ENCODE data around the gene CLEC2L.

The CLEC2L gene

DNA sequence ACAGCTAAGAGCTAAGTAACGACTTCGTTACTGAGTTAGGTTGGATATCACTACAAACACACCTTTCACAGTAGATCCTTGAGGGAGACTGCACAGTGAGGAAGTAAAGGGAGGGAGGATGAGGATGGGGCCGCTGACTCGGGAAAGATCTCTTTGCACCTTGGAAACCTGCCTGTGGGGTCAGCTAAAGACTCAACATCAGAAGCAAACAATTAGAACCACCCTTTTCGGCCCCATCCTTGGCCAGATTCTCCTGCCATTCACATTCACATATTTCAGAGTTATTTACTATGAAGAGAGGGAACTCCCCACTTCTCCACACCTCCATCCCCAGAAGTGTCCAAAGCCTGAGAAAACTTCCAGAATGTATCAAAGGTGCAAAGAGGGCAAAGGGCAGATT is 47.1 kb downstream of the CLEC2L start:
- H4K20me1 ChIP-seq (ENCODE audit: insufficient read depth), result no peaks in the 10 kb centered on the region
- no peaks in the 10 kb centered on the region for H3K4me1 ChIP-seq (ENCODE audit: low read depth, poor library complexity, severe bottlenecking)
- H2AFZ ChIP-seq (ENCODE audit: low read depth), result no peak overlapping the region
- H3K9ac ChIP-seq, result no peak overlapping the region
- no peak overlapping the region for H3K4me2 ChIP-seq
- H3K27me3 ChIP-seq (ENCODE audit: insufficient read depth, low read depth), result no peaks in the 10 kb centered on the region
- no peak overlapping the region for H3K4me3 ChIP-seq (IDR thresholded peaks at IDR 0.05; ENCODE audit: insufficient read depth, low read depth, low read length)
- no peak overlapping the region for H3K27ac ChIP-seq
- TF ChIP-seq CTCF (conservative IDR thresholded peaks at IDR 0.05; ENCODE audit: low read depth, low read length), result no peak
- no peaks in the 10 kb centered on the region for H3K79me2 ChIP-seq (ENCODE audit: insufficient read depth, low read depth)
- no peaks in the 10 kb centered on the region; the same call in 1 of the 2 replicates for H3K36me3 ChIP-seq (ENCODE audit: insufficient read depth)

DNA sequence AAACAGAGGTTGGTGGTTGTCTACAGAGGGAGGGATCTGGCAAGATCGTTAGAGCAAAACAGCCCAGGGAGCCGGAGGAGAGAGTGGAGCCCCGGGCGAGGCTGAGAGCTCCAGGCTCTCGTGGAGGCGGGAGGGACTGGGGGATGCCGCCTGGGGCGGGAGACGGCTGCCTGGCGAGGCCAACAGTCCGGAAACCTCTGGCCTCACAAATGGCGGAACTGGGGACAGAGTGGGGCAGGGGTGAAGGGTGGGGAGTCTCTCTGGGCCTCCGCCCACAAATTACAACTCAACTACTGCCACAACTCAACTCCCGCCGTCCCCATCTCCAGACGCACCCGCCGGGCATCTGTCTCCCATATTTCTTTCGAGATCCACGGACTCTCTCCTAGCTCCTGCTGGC is 47.7 kb downstream of the CLEC2L start:
- no peaks in the 10 kb centered on the region for H3K27me3 ChIP-seq (ENCODE audit: insufficient read depth, low read depth)
- no peak overlapping the region for H3K9ac ChIP-seq
- no peak overlapping the region for H2AFZ ChIP-seq (ENCODE audit: low read depth)
- H3K36me3 ChIP-seq (ENCODE audit: insufficient read depth), result no peaks in the 10 kb centered on the region; the same call in 1 of the 2 replicates
- H3K4me1 ChIP-seq (ENCODE audit: low read depth, poor library complexity, severe bottlenecking), result no peaks in the 10 kb centered on the region
- H3K4me3 ChIP-seq (IDR thresholded peaks at IDR 0.05; ENCODE audit: insufficient read depth, low read depth, low read length), result no peak overlapping the region
- no peak overlapping the region for H3K27ac ChIP-seq
- H4K20me1 ChIP-seq (ENCODE audit: insufficient read depth), result no peaks in the 10 kb centered on the region
- no peaks in the 10 kb centered on the region for H3K79me2 ChIP-seq (ENCODE audit: insufficient read depth, low read depth)
- H3K4me2 ChIP-seq, result no peak overlapping the region
- TF ChIP-seq CTCF (conservative IDR thresholded peaks at IDR 0.05; ENCODE audit: low read depth, low read length), result no peak

DNA sequence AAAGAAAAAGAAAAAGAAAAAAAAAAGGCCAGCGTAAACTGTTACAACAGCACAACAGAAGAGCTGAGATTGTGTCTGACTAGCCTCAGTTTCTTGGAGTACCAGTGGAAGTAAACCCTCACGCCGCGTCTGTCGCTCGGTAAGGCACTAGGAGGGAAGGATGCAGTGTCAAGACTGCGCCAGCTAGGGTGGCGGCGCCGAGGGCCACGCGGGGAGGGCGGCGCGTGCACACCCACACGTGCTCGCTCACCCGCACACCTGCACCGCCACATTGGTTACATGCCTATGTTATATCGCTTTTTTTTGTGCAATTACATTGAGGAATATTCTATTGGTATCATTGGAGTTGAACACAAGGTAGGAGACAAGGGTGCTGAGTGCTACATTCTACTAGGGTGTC is 48.2 kb downstream of the CLEC2L start:
- H3K4me3 ChIP-seq (IDR thresholded peaks at IDR 0.05; ENCODE audit: insufficient read depth, low read depth, low read length), result no peak overlapping the region
- no peak for TF ChIP-seq CTCF (conservative IDR thresholded peaks at IDR 0.05; ENCODE audit: low read depth, low read length)
- H3K4me2 ChIP-seq, result no peak overlapping the region
- no peak overlapping the region for H3K9ac ChIP-seq
- H2AFZ ChIP-seq (ENCODE audit: low read depth), result no peak overlapping the region
- no peaks in the 10 kb centered on the region for H4K20me1 ChIP-seq (ENCODE audit: insufficient read depth)
- H3K36me3 ChIP-seq (ENCODE audit: insufficient read depth), result no peaks in the 10 kb centered on the region; the same call in 1 of the 2 replicates
- H3K27ac ChIP-seq, result no peak overlapping the region
- H3K79me2 ChIP-seq (ENCODE audit: insufficient read depth, low read depth), result no peaks in the 10 kb centered on the region
- no peaks in the 10 kb centered on the region for H3K4me1 ChIP-seq (ENCODE audit: low read depth, poor library complexity, severe bottlenecking)
- no peaks in the 10 kb centered on the region for H3K27me3 ChIP-seq (ENCODE audit: insufficient read depth, low read depth)

DNA sequence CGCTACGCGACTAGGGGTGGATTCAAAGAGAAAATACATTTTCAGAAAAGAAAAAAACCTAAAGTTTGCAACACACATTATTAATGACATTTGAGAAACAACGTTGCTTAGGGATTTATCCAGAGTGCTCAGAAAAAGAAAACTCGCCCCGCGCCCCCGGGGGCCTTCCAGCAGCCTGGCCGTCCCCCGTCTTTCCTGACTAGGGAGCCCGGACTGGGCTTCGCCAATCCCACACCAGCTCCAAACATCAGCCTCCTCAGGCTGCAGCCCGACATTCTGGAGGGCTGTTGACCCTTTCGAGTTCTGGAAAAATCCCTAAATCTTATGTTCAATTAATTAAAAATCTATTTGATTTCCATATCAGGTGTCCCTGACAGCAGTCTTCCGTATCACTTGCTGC is 48.6 kb downstream of the CLEC2L start:
- no peaks in the 10 kb centered on the region for H3K4me1 ChIP-seq (ENCODE audit: low read depth, poor library complexity, severe bottlenecking)
- no peak overlapping the region for H3K4me2 ChIP-seq
- H3K79me2 ChIP-seq (ENCODE audit: insufficient read depth, low read depth), result no peaks in the 10 kb centered on the region
- no peaks in the 10 kb centered on the region for H4K20me1 ChIP-seq (ENCODE audit: insufficient read depth)
- no peak for TF ChIP-seq CTCF (conservative IDR thresholded peaks at IDR 0.05; ENCODE audit: low read depth, low read length)
- H3K9ac ChIP-seq, result no peak overlapping the region
- no peak overlapping the region for H3K27ac ChIP-seq
- no peak overlapping the region for H2AFZ ChIP-seq (ENCODE audit: low read depth)
- H3K27me3 ChIP-seq (ENCODE audit: insufficient read depth, low read depth), result no peaks in the 10 kb centered on the region
- no peaks in the 10 kb centered on the region; the same call in 1 of the 2 replicates for H3K36me3 ChIP-seq (ENCODE audit: insufficient read depth)
- no peak overlapping the region for H3K4me3 ChIP-seq (IDR thresholded peaks at IDR 0.05; ENCODE audit: insufficient read depth, low read depth, low read length)

All from KMS-11 (cell line).